ENCODE measurements around the gene RPS6KA5.

- TF ChIP-seq, protein P1, sequence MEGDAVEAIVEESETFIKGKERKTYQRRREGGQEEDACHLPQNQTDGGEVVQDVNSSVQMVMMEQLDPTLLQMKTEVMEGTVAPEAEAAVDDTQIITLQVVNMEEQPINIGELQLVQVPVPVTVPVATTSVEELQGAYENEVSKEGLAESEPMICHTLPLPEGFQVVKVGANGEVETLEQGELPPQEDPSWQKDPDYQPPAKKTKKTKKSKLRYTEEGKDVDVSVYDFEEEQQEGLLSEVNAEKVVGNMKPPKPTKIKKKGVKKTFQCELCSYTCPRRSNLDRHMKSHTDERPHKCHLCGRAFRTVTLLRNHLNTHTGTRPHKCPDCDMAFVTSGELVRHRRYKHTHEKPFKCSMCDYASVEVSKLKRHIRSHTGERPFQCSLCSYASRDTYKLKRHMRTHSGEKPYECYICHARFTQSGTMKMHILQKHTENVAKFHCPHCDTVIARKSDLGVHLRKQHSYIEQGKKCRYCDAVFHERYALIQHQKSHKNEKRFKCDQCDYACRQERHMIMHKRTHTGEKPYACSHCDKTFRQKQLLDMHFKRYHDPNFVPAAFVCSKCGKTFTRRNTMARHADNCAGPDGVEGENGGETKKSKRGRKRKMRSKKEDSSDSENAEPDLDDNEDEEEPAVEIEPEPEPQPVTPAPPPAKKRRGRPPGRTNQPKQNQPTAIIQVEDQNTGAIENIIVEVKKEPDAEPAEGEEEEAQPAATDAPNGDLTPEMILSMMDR (IDR thresholded peaks at IDR 0.05), result no peak
- TF ChIP-seq ZFX (IDR thresholded peaks at IDR 0.05; ENCODE audit: borderline replicate concordance), result no peak
Observed at GRCh38 chr14:91041450-91041849, 19.0 kb downstream of the RPS6KA5 start.
